Astrocyte (in vitro differentiated cells and primary cell): ENCODE data around the gene AIF1.

Source experiments
- EZH2 ChIP-seq: IDR thresholded peaks from 2 replicates; pipeline ENCODE4 v1.6.1; 2012; ENCODE audit warnings: mild to moderate bottlenecking, low read length, inconsistent platforms; ENCODE audit not compliant: insufficient read depth
- TF ChIP-seq, protein P1 (sequence below): IDR thresholded peaks from 2 replicates; pipeline ENCODE4 v1.5.1; 2011; ENCODE audit warnings: low read depth, mild to moderate bottlenecking, inconsistent platforms, low read length, moderate library complexity; ENCODE audit not compliant: insufficient read depth

DNA sequence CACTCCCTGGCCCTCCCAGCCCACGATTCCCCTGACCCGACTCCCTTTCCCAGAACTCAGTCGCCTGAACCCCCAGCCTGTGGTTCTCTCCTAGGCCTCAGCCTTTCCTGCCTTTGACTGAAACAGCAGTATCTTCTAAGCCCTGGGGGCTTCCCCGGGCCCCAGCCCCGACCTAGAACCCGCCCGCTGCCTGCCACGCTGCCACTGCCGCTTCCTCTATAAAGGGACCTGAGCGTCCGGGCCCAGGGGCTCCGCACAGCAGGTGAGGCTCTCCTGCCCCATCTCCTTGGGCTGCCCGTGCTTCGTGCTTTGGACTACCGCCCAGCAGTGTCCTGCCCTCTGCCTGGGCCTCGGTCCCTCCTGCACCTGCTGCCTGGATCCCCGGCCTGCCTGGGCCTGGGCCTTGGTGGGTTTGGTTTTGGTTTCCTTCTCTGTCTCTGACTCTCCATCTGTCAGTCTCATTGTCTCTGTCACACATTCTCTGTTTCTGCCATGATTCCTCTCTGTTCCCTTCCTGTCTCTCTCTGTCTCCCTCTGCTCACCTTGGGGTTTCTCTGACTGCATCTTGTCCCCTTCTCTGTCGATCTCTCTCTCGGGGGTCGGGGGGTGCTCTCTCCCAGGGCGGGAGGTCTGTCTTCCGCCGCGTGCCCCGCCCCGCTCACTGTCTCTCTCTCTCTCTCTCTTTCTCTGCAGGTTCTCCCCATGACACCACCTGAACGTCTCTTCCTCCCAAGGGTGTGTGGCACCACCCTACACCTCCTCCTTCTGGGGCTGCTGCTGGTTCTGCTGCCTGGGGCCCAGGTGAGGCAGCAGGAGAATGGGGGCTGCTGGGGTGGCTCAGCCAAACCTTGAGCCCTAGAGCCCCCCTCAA, 42.8 kb upstream of the AIF1 start, which contains the start of gene LTA:
- TF ChIP-seq, protein P1, sequence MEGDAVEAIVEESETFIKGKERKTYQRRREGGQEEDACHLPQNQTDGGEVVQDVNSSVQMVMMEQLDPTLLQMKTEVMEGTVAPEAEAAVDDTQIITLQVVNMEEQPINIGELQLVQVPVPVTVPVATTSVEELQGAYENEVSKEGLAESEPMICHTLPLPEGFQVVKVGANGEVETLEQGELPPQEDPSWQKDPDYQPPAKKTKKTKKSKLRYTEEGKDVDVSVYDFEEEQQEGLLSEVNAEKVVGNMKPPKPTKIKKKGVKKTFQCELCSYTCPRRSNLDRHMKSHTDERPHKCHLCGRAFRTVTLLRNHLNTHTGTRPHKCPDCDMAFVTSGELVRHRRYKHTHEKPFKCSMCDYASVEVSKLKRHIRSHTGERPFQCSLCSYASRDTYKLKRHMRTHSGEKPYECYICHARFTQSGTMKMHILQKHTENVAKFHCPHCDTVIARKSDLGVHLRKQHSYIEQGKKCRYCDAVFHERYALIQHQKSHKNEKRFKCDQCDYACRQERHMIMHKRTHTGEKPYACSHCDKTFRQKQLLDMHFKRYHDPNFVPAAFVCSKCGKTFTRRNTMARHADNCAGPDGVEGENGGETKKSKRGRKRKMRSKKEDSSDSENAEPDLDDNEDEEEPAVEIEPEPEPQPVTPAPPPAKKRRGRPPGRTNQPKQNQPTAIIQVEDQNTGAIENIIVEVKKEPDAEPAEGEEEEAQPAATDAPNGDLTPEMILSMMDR, result no peak
- TF ChIP-seq EZH2, result no peak
